ENCODE measurements around the gene IGFL4. TPM values are rescaled to one million over a fixed set of nuclear protein-coding genes. Genes with fewer than 3 reads are reported as not detected.
A peak's percentile ranks its signal among the peaks of the same experiment; 100 is the strongest.

IGFL4 gene
- total and polyA plus RNA-seq, 2 of the 13 experiments (the other 11 are each of a cell fraction or from before 2014, with no cell fraction given) = 1.2 to 1.4 TPM

GRCh38 chr19:46076951-46077814 is 36.4 kb upstream of the IGFL4 start (continued):
- TF ChIP-seq, protein P1, sequence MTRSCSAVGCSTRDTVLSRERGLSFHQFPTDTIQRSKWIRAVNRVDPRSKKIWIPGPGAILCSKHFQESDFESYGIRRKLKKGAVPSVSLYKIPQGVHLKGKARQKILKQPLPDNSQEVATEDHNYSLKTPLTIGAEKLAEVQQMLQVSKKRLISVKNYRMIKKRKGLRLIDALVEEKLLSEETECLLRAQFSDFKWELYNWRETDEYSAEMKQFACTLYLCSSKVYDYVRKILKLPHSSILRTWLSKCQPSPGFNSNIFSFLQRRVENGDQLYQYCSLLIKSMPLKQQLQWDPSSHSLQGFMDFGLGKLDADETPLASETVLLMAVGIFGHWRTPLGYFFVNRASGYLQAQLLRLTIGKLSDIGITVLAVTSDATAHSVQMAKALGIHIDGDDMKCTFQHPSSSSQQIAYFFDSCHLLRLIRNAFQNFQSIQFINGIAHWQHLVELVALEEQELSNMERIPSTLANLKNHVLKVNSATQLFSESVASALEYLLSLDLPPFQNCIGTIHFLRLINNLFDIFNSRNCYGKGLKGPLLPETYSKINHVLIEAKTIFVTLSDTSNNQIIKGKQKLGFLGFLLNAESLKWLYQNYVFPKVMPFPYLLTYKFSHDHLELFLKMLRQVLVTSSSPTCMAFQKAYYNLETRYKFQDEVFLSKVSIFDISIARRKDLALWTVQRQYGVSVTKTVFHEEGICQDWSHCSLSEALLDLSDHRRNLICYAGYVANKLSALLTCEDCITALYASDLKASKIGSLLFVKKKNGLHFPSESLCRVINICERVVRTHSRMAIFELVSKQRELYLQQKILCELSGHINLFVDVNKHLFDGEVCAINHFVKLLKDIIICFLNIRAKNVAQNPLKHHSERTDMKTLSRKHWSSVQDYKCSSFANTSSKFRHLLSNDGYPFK (CRISPR knock-in tag; IDR thresholded peaks at IDR 0.05; ENCODE audit: borderline replicate concordance) = 0 out of 2 replicates have a peak, but pooled peaks have one; percentile 40
- TF ChIP-seq ZFP36 (IDR thresholded peaks at IDR 0.05; ENCODE audit: borderline replicate concordance, low read depth, low read length, partially characterized antibody) (no peak), HCFC1 (IDR thresholded peaks at IDR 0.05; ENCODE audit: low read depth, low read length) (no peak), ZBED4 (CRISPR knock-in tag; IDR thresholded peaks at IDR 0.05; ENCODE audit: borderline replicate concordance) (no peak), KAT8 (CRISPR knock-in tag; IDR thresholded peaks at IDR 0.05) (peak; percentile 56), ZNF672 (CRISPR knock-in tag; IDR thresholded peaks at IDR 0.05) (no peak), DNMT1 (CRISPR knock-in tag; IDR thresholded peaks at IDR 0.05) (no peak), SIN3A (IDR thresholded peaks at IDR 0.05; ENCODE audit: borderline replicate concordance, low read depth, low read length) (no peak), PHF21A (CRISPR knock-in tag; IDR thresholded peaks at IDR 0.05) (peak; percentile 41; the same call in 1 of the 2 replicates)
- TF ChIP-seq, protein P2, sequence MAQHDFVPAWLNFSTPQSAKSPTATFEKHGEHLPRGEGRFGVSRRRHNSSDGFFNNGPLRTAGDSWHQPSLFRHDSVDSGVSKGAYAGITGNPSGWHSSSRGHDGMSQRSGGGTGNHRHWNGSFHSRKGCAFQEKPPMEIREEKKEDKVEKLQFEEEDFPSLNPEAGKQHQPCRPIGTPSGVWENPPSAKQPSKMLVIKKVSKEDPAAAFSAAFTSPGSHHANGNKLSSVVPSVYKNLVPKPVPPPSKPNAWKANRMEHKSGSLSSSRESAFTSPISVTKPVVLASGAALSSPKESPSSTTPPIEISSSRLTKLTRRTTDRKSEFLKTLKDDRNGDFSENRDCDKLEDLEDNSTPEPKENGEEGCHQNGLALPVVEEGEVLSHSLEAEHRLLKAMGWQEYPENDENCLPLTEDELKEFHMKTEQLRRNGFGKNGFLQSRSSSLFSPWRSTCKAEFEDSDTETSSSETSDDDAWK (CRISPR knock-in tag; IDR thresholded peaks at IDR 0.05) = no peak
- TF ChIP-seq, protein P3, sequence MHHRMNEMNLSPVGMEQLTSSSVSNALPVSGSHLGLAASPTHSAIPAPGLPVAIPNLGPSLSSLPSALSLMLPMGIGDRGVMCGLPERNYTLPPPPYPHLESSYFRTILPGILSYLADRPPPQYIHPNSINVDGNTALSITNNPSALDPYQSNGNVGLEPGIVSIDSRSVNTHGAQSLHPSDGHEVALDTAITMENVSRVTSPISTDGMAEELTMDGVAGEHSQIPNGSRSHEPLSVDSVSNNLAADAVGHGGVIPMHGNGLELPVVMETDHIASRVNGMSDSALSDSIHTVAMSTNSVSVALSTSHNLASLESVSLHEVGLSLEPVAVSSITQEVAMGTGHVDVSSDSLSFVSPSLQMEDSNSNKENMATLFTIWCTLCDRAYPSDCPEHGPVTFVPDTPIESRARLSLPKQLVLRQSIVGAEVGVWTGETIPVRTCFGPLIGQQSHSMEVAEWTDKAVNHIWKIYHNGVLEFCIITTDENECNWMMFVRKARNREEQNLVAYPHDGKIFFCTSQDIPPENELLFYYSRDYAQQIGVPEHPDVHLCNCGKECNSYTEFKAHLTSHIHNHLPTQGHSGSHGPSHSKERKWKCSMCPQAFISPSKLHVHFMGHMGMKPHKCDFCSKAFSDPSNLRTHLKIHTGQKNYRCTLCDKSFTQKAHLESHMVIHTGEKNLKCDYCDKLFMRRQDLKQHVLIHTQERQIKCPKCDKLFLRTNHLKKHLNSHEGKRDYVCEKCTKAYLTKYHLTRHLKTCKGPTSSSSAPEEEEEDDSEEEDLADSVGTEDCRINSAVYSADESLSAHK (CRISPR knock-in tag; IDR thresholded peaks at IDR 0.05; ENCODE audit: borderline replicate concordance) = no peak
- TF ChIP-seq, protein P4, sequence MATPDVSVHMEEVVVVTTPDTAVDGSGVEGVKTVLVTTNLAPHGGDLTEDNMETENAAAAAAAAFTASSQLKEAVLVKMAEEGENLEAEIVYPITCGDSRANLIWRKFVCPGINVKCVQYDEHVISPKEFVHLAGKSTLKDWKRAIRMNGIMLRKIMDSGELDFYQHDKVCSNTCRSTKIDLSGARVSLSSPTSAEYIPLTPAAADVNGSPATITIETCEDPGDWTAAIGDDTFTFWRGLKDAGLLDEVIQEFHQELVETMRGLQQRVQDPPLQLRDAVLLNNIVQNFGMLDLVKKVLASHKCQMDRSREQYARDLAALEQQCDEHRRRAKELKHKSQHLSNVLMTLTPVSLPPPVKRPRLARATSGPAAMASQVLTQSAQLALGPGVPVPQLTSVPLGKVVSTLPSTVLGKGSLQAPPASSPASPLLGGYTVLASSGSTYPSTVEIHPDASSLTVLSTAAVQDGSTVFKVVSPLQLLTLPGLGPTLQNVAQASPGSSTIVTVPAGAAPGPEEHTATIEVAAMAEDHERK (CRISPR knock-in tag; IDR thresholded peaks at IDR 0.05; ENCODE audit: low read depth) = no peak
